Measurements from ENCODE around the gene EDC4.

DNA sequence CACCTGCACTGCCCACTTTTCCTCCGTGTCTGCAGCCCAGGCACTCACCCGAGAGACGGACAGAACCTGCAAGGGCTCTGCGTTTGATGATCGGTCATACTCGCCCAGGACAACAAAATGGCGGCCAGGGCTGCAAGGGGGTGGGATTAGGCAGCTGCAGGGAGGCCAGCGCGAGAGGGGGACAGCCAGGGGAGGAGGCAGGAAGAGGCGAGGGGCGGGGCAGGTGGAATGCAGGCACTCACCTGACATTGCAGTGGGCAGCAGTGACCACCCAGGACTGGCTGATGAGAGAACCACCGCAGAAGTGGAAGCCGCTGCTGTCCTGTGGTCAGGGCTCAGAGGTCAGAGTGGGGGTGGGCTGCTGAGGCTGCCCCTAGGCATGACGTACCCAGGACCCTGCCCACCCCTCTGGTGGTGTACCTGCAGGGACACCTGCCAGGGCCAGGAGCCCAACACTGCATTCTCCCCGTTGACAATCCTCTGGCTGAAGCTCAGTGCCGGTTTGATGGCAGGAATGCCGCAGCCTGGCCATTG, 57.9 kb downstream of the EDC4 start:
- TF ChIP-seq, protein P1, sequence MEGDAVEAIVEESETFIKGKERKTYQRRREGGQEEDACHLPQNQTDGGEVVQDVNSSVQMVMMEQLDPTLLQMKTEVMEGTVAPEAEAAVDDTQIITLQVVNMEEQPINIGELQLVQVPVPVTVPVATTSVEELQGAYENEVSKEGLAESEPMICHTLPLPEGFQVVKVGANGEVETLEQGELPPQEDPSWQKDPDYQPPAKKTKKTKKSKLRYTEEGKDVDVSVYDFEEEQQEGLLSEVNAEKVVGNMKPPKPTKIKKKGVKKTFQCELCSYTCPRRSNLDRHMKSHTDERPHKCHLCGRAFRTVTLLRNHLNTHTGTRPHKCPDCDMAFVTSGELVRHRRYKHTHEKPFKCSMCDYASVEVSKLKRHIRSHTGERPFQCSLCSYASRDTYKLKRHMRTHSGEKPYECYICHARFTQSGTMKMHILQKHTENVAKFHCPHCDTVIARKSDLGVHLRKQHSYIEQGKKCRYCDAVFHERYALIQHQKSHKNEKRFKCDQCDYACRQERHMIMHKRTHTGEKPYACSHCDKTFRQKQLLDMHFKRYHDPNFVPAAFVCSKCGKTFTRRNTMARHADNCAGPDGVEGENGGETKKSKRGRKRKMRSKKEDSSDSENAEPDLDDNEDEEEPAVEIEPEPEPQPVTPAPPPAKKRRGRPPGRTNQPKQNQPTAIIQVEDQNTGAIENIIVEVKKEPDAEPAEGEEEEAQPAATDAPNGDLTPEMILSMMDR (conservative IDR thresholded peaks at IDR 0.05; ENCODE audit: low read depth, low read length), result no peak
- TF ChIP-seq EZH2 (IDR thresholded peaks at IDR 0.05; ENCODE audit: borderline replicate concordance, low read depth, low read length, poor library complexity, severe bottlenecking), result no peak

All from A673 (cell line).